Esophagus squamous epithelium (tissue), 4 donors: ENCODE measurements around the gene SURF1.

Experiments
- CTCF ChIP-seq, 6 experiments: fragments of 450-650 bp in 4 of 6; fragments of 200-600 bp in 2 of 6; sonication (generic) in 2 of 6; IDR thresholded peaks; one replicate each; pipeline ENCODE4 v1.5.1; 2016 to 2019; ENCODE audit warnings: antibody characterized with exemption in 6 of 6, mild to moderate bottlenecking in 4 of 6, moderate library complexity in 4 of 6
- POLR2A ChIP-seq, 4 donors: fragments of 450-650 bp; IDR thresholded peaks; one replicate each; pipeline ENCODE4 v1.6.1; 2017; ENCODE audit warnings: antibody characterized with exemption in 4 of 4, mild to moderate bottlenecking in 4 of 4, moderate library complexity in 3 of 4

- TF ChIP-seq POLR2A (IDR thresholded peaks at IDR 0.05) (no peak), CTCF (IDR thresholded peaks at IDR 0.05) (no peak)
Observed at GRCh38 chr9:133304158-133304470, 52.2 kb downstream of the SURF1 start.
